ENCODE measurements around the gene UNC5C. TPM values are rescaled to one million over a fixed set of nuclear protein-coding genes. Genes with fewer than 3 reads are reported as not detected.

The UNC5C gene
- total and polyA plus RNA-seq, 2 of the 4 experiments (the other 2 are of a cell fraction): under 0.01 TPM

DNA sequence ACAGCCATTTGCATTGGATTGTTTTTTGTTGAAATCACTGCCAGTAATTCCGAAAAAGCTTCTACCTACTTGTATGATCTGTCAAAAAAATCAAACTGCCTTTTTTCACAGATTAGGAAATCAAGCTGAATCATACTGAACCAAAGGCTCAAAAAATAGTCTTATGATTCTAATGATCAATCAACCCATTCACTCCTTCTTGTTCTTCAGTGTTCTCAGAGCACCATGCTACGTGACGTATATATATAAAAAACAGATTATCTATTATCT is 187.1 kb downstream of the UNC5C start:
- Histone ChIP-seq H2BK20ac (ENCODE audit: low read depth, low read length) (no peak overlapping the region), H3K9me3 (ENCODE audit: control insufficient read depth, insufficient read depth, low read length) (no peaks in the 10 kb centered on the region), H3K4me1 (ENCODE audit: control insufficient read depth, insufficient read depth, low read length) (no peaks in the 10 kb centered on the region), H2BK15ac (ENCODE audit: low read depth, low read length) (no peak overlapping the region), H2AK9ac (replicated peaks; ENCODE audit: low read depth, low read length, poor library complexity) (no peak overlapping the region), H4K8ac (ENCODE audit: low read depth in 2 of 2, low read length in 2 of 2) (no peak overlapping the region), H3K27me3 (ENCODE audit: control insufficient read depth, insufficient read depth, low read length) (no peaks in the 10 kb centered on the region), H2AFZ (replicated peaks; ENCODE audit: low read length, poor library complexity) (no peak overlapping the region), H3K56ac (ENCODE audit: extremely low read depth, insufficient read depth, low read length) (no peak overlapping the region), H3K36me3 (ENCODE audit: control insufficient read depth, insufficient read depth, low read length) (no peaks in the 10 kb centered on the region), H3K9ac (ENCODE audit: low read depth, low read length) (no peak overlapping the region), H3K14ac (replicated peaks; ENCODE audit: low read depth, low read length) (no peak overlapping the region), H3K9me1 (ENCODE audit: insufficient read depth, low read length) (no peaks in the 10 kb centered on the region), H3K18ac (ENCODE audit: low read depth, low read length) (no peak overlapping the region), H3K4me3 (ENCODE audit: insufficient read depth, low read depth, low read length) (no peak overlapping the region), H4K20me1 (ENCODE audit: insufficient read depth, low read length) (no peaks in the 10 kb centered on the region), H3K4me2 (ENCODE audit: low read depth, low read length) (no peak overlapping the region), H4K5ac (ENCODE audit: low read depth, low read length) (no peak overlapping the region), H3K23ac (ENCODE audit: low read depth, low read length) (no peak overlapping the region), H2AK5ac (ENCODE audit: low read depth, low read length) (no peak overlapping the region), H4K91ac (ENCODE audit: insufficient read depth, low read depth, low read length) (no peak overlapping the region), H3K27ac (ENCODE audit: insufficient read depth, low read length) (no peak overlapping the region), H2BK120ac (ENCODE audit: low read depth, low read length) (no peak overlapping the region), H3K4ac (ENCODE audit: low read depth, low read length) (no peak overlapping the region), H2BK5ac (ENCODE audit: low read depth, low read length, poor library complexity, severe bottlenecking) (no peak overlapping the region), H3K79me1 (ENCODE audit: low read depth in 1 of 2, low read length in 2 of 2) (no peaks in the 10 kb centered on the region)
- in situ Hi-C loops (cut with MboI; ENCODE audit: low sequenced_read_pairs): no loop called here
- dilution Hi-C loops (cut with HindIII; ENCODE audit: low sequenced_read_pairs, unreplicated experiment): no loop called here
- ATAC-seq (ENCODE audit: low read depth) (no peak), DNase-seq (no peak)
- WGBS, 2 experiments (ENCODE audit: extremely low coverage in 2 of 2, insufficient read length in 1 of 2): 50% methylated on average over 1 of the region's 3 CpGs; no CpG with 5 or more reads in 1 of the 2 experiments
- BruUV-seq (replicated peaks): no TSS peak
- ChIA-PET CTCF (no interaction called here), POLR2A (ENCODE audit: unreplicated experiment) (no interaction called here)
- intact Hi-C loops (cut with micrococcal nuclease): no loop called here
- TF ChIP-seq FOS (IDR thresholded peaks at IDR 0.05; ENCODE audit: low read depth, low read length): no peak
- no peak for TF ChIP-seq NFE2L2 (IDR thresholded peaks at IDR 0.05; ENCODE audit: low read depth, low read length)
- no peak for TF ChIP-seq ELK1 (IDR thresholded peaks at IDR 0.05; ENCODE audit: borderline replicate concordance, low read depth, low read length)
- TF ChIP-seq RAD21 (IDR thresholded peaks at IDR 0.05; ENCODE audit: low read length): no peak
- no peak for TF ChIP-seq MAFK (IDR thresholded peaks at IDR 0.05; ENCODE audit: low read depth, low read length)
- TF ChIP-seq CTCF (conservative IDR thresholded peaks at IDR 0.05; ENCODE audit: low read depth, low read length): no peak
- TF ChIP-seq CEBPB (IDR thresholded peaks at IDR 0.05; ENCODE audit: low read depth, low read length): no peak
- no peak for TF ChIP-seq USF2 (IDR thresholded peaks at IDR 0.05; ENCODE audit: low read depth, low read length)
- no peak for TF ChIP-seq POLR2A (IDR thresholded peaks at IDR 0.05; ENCODE audit: low read depth, low read length)
- no peak for TF ChIP-seq MAZ (IDR thresholded peaks at IDR 0.05; ENCODE audit: borderline replicate concordance, low read depth, low read length)
- TF ChIP-seq CHD1 (IDR thresholded peaks at IDR 0.05; ENCODE audit: low read depth, low read length): no peak
- no peak for TF ChIP-seq BHLHE40 (IDR thresholded peaks at IDR 0.05; ENCODE audit: low read depth, low read length)
- no peak for TF ChIP-seq RFX5 (IDR thresholded peaks at IDR 0.05; ENCODE audit: low read depth, low read length)
- TF ChIP-seq RCOR1 (IDR thresholded peaks at IDR 0.05; ENCODE audit: insufficient replicate concordance, low read length): no peak
- no peak for TF ChIP-seq MXI1 (IDR thresholded peaks at IDR 0.05; ENCODE audit: borderline replicate concordance, low read depth, low read length)
- TF ChIP-seq SMC3 (IDR thresholded peaks at IDR 0.05; ENCODE audit: low read depth, low read length): no peak
